ENCODE results near the gene CDC14B. TPM values are rescaled to one million over a fixed set of nuclear protein-coding genes. Genes with fewer than 3 reads are reported as not detected.
"Not testable (repeated sequence)": the region's sequence is repeated elsewhere in the genome, so short reads cannot be mapped to it uniquely, and the experiment has no call there.

The CDC14B gene
- total RNA-seq, 2 experiments from 2014 or later, result 0.62 to 0.89 TPM

DNA sequence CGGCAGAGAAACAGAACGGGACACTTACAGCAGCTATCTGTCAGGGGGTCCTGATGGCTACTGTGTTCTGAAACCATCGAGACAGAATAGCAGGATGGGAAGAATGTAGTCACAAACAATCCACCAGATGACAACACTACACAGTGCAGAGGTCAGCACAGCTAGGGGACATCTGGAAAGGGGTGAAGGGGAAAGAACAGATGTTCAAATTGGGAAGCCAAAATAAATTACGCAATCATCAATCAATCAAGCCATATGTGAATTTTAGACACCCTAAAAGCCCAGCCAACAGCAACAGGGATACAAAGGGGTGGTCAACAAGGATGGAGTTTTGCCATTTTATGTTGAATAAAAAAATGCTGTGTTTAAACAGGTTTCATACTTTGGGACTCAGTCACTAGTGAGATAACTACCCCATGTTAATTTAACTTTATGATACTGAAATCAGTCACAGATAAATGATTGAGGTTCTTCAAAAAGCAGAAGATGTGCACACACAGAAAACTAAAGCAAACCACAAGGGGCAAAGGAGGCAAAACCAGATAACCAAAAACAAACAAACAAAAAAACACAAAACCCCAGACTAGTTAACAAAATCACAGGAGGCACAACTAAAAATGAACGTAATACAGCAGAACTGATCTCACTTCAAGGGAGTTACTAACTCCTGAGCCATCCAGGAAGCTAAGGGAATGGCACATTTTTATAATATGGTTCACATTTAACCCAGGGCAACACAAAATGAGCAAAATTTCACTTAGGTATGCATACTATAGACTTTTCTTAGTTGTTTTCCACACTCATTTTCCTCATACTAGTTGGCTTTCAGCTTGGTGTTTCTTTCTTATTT, 103.8 kb downstream of the CDC14B start:
- no peak for DNase-seq
- H3K27me3 Mint-ChIP-seq (ENCODE audit: low read depth), result no peaks in the 10 kb centered on the region
- no peaks in the 10 kb centered on the region for H3K4me1 Mint-ChIP-seq (ENCODE audit: low read depth)
- H3K36me3 Mint-ChIP-seq (ENCODE audit: low read depth), result no peaks in the 10 kb centered on the region
- no peaks in the 10 kb centered on the region for H3K9me3 Mint-ChIP-seq
- CTCF ChIA-PET, result no interaction called here
- H3K27ac Mint-ChIP-seq, result peak overlapping the region; percentile 18
- no peak overlapping the region for H3K4me3 Mint-ChIP-seq
- intact Hi-C loops (cut with micrococcal nuclease), result no loop called here

DNA sequence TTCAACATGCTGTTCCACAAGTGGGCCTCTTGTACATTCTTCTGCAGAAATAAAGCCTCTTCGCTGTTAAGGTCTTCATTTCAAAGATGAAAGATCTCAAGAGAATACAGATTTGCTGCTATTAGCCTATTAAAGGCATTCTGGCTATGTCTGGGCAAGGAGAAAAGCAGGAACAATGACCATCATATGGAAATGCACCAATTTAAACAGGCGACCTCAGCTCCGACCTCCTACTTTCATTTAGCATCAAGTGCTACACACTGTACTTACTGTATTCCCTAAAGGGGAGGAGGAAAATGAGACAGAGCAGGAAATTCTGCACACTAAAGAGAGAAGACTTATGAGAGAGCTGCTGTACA, 104.9 kb downstream of the CDC14B start:
- Mint-ChIP-seq H3K9me3 (no peaks in the 10 kb centered on the region), H3K4me1 (ENCODE audit: low read depth) (peaks cover 4% of the 10 kb centered on the region), H3K4me3 (no peak overlapping the region), H3K27me3 (ENCODE audit: low read depth) (no peaks in the 10 kb centered on the region), H3K27ac (no peak overlapping the region), H3K36me3 (ENCODE audit: low read depth) (no peaks in the 10 kb centered on the region)
- no peak for DNase-seq
- CTCF ChIA-PET, result no interaction called here
- intact Hi-C loops (cut with micrococcal nuclease), result no loop called here

DNA sequence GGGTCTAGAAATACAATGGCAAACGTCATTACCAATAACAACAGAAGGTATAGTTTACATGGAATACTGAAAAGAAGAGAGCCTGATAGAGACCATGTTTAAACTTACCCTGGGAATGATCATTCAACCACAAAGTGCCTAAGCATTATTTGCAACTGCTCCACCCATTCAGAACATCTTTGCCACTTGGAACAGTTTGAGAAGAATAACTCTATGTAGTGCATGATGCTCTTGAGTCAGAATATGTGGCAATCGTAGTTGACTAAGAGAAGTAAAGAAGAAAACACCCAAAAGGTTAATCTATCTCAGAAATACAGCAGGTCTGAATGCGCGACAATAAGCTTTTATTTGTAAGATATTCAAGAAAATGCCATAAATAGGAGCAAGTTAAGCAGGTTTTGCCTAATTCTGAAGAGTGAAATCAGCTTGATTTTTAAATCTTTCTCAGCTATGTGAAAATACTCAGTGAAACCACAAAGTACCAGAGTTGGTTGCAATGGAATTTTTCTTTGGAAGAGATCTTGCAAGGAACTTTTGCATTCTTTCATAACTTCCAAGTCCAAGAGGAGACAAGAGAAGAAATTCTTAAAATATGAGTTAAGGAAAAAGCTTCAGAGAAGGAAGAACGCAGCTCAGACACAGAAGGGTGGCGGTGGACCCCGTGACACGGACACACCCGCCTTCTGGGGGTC, 105.4 kb downstream of the CDC14B start:
- Mint-ChIP-seq H3K4me1 (ENCODE audit: low read depth) (peaks cover 4% of the 10 kb centered on the region), H3K4me3 (no peak overlapping the region), H3K36me3 (ENCODE audit: low read depth) (no peaks in the 10 kb centered on the region), H3K9me3 (no peaks in the 10 kb centered on the region), H3K27ac (no peak overlapping the region), H3K27me3 (ENCODE audit: low read depth) (no peaks in the 10 kb centered on the region)
- CTCF ChIA-PET, result no interaction called here
- no peak for DNase-seq
- intact Hi-C loops (cut with micrococcal nuclease), result no loop called here

DNA sequence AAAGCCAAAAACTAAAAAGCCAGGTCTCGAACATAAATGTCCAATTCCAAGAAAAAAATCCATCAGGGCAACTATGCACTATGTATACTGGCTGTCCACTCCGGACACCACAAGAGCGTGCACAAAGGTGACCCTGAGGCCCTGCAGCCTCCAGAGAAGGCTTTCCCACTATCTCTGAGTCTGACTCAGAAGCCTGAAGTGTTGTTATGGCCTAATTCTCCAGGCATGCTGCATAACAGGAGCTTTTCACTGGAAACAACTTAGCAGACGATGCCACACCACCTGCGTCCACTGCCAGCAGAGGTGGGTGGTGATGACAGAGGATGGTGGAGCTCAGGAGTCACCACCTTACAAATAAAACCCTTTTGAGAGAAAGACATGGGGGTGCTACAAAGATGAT, 106.0 kb downstream of the CDC14B start:
- intact Hi-C loops (cut with micrococcal nuclease), result no loop called here
- DNase-seq, result no peak
- Mint-ChIP-seq H3K4me3 (no peak overlapping the region), H3K4me1 (ENCODE audit: low read depth) (peaks cover 4% of the 10 kb centered on the region), H3K36me3 (ENCODE audit: low read depth) (no peaks in the 10 kb centered on the region), H3K27me3 (ENCODE audit: low read depth) (no peaks in the 10 kb centered on the region), H3K9me3 (no peaks in the 10 kb centered on the region), H3K27ac (no peak overlapping the region)
- CTCF ChIA-PET, result no interaction called here

DNA sequence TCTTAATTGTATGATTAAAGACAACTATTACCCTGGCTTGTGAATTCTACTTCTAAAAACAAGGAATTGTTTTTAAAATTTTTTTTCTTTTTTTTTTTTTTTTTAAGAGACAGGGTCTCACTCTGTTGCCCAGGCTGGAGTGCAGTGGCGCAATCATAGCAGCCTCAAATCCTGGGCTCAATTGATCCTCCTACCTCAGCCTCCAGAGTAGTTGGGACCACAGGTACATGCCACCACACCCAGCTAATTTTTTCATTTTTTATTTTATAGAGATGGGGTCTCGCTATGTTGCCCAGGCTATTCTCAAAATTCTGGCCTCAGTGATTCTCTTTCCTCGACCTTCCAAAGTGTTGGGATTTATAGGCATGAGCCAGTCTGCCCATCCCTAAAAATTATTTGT, 107.4 kb downstream of the CDC14B start:
- CTCF ChIA-PET, result no interaction called here
- Mint-ChIP-seq H3K27me3 (ENCODE audit: low read depth) (no peaks in the 10 kb centered on the region), H3K4me3 (no peak overlapping the region), H3K27ac (no peak overlapping the region), H3K4me1 (ENCODE audit: low read depth) (peaks cover 4% of the 10 kb centered on the region), H3K36me3 (ENCODE audit: low read depth) (peaks cover 3% of the 10 kb centered on the region), H3K9me3 (no peaks in the 10 kb centered on the region)
- intact Hi-C loops (cut with micrococcal nuclease), result no loop called here
- DNase-seq, result no peak

DNA sequence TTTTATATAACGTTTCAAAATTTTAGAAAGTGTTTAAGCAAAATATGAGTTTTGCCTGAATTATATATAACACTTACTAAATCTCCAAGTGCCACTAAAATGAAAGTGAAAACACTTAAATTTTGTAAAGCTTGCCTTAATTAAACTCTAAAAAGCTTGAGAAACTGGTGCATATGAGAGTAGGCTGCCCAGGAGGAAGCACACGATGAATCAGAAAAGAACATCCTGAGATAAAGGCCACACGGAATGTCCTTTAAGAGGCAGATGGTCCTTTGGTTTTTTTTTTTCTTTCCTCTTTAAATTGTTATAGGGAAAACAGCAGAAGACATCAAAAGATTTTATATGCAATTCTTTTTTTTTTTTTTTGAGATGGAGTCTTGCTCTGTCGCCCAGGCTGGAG, 109.4 kb downstream of the CDC14B start:
- Mint-ChIP-seq H3K27ac (no peak overlapping the region), H3K27me3 (ENCODE audit: low read depth) (no peaks in the 10 kb centered on the region), H3K9me3 (no peaks in the 10 kb centered on the region), H3K4me1 (ENCODE audit: low read depth) (peaks cover 4% of the 10 kb centered on the region), H3K4me3 (no peak overlapping the region), H3K36me3 (ENCODE audit: low read depth) (peaks cover 3% of the 10 kb centered on the region)
- DNase-seq, result no peak
- CTCF ChIA-PET, result interaction anchor here (0.7 to 0.8 kb wide), 2 partner anchors 68 to 166 kb away, joined by 3 to 5 read pairs; no protein-coding TSS in a partner anchor
- intact Hi-C loops (cut with micrococcal nuclease), result no loop called here

DNA sequence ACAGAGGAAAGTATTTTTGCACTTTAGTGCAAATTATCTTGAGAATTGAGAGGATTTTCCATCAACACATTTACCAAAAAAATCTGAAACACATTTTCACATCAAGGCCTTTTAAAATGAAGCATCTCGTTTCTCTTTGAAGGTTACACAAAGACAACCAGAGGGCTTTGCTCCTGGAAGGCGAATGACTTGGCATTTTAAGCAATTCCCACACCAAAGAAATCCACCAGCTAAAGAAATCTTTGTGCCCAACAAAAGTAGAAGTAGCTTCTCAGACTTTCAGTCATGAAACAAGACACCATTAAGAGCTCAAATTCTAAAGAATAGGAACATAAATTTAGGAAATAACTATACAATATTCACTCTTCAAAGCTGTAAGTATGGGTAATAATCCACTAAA, 109.8 kb downstream of the CDC14B start:
- H3K27ac Mint-ChIP-seq, result no peak overlapping the region
- no peaks in the 10 kb centered on the region for H3K27me3 Mint-ChIP-seq (ENCODE audit: low read depth)
- H3K9me3 Mint-ChIP-seq, result no peaks in the 10 kb centered on the region
- intact Hi-C loops (cut with micrococcal nuclease), result no loop called here
- H3K4me3 Mint-ChIP-seq, result no peak overlapping the region
- H3K36me3 Mint-ChIP-seq (ENCODE audit: low read depth), result peaks cover 3% of the 10 kb centered on the region
- DNase-seq, result no peak
- H3K4me1 Mint-ChIP-seq (ENCODE audit: low read depth), result peaks cover 4% of the 10 kb centered on the region
- CTCF ChIA-PET, result interaction anchor here (0.7 to 0.8 kb wide), 2 partner anchors 68 to 167 kb away, joined by 3 to 5 read pairs; no protein-coding TSS in a partner anchor

DNA sequence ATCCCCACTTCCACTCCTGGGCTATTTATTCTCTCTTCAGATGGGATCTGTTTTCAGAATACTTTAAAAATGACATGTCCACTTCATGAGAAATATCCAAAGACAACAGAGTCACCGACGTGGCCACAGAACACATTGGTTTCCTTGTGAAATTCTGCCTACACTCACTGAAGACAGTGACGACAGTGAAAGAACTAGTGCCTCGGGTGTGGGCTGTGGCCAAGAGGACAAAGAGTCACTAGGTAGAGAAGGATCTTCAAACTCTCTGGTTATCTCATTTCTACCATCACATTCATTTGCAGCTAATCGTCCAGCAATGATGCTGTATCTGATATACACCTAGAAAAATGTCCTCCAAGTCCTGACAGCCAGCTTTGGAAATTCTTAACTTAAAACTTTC, 110.6 kb downstream of the CDC14B start:
- Mint-ChIP-seq H3K4me1 (ENCODE audit: low read depth) (peaks cover 4% of the 10 kb centered on the region), H3K36me3 (ENCODE audit: low read depth) (peaks cover 5% of the 10 kb centered on the region), H3K27me3 (ENCODE audit: low read depth) (no peaks in the 10 kb centered on the region), H3K9me3 (no peaks in the 10 kb centered on the region), H3K27ac (no peak overlapping the region), H3K4me3 (no peak overlapping the region)
- intact Hi-C loops (cut with micrococcal nuclease), result no loop called here
- CTCF ChIA-PET, result interaction anchor here (0.6 kb wide), 1 partner anchor 131 kb away, joined by 4 read pairs; no protein-coding TSS in a partner anchor
- DNase-seq, result no peak

DNA sequence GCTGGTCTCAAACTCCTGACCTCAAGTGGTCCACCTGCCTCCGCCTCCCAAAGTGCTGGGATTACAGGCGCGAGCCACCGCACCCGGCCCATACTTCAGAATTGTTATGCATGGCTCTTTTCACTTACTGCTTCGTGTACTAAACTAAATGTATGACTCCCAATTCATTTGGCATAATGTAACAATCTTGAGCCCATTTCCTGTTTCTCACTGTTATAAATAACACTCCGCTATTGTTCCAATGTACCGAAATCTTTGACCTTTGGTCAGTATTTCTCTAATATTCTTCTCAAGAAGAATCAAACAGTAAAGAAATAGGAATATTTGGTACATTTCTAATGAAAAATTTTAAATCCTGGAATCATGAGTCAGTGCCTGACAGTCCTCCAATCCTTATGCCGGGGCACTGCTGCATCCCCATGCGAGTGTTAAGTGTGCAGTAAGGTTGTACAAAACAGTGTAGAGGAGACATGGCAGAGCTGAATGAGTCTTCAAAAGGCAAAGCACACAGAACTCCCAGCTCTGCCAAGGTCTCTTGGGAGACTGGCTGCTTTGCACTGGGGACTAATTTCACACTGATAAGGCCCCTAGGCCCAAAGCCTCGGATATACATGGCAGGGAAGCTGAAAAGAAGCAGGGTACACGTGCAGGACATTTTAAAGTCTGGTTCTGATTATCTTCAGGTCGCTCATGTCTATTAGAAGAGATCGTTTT, 111.3 kb downstream of the CDC14B start:
- H3K9me3 Mint-ChIP-seq, result no peaks in the 10 kb centered on the region
- peaks cover 5% of the 10 kb centered on the region for H3K36me3 Mint-ChIP-seq (ENCODE audit: low read depth)
- peaks cover 4% of the 10 kb centered on the region for H3K4me1 Mint-ChIP-seq (ENCODE audit: low read depth)
- H3K27me3 Mint-ChIP-seq (ENCODE audit: low read depth), result no peaks in the 10 kb centered on the region
- H3K4me3 Mint-ChIP-seq, result no peak overlapping the region
- no peak for DNase-seq
- intact Hi-C loops (cut with micrococcal nuclease), result no loop called here
- no peak overlapping the region for H3K27ac Mint-ChIP-seq
- CTCF ChIA-PET, result interaction anchor here (0.6 kb wide), 1 partner anchor 131 kb away, joined by 4 read pairs; no protein-coding TSS in a partner anchor

DNA sequence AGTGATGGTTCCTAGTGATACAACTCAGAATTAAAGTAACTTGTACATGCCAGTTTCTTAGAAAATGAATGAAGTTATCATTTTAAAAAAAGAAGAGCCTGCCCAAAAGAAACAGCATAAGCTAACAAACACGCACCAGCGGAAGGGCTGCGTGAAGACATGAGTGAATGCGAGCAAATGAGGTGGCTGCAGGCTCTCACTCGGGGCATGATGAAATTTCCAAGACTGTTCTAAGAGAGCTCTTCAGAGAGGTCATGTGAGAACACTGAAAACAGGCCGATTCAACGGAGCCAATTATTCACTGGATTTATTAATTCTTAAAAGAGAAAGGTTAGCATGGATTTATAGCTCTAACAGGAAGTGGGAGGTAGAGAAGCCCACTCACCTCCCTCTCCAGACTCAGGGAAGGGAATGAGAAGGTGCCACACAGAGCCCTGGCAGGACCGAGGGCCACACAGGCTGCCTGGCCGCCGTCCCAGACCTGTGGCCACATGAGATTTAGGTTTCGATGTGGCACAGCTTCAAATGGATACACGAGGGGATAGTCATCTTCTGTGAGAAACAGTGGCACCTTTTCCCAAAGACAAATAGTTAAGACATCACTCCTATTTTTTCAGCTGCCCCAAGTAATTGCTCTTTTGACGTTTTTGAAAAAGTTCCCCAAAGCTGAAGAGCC, 114.2 kb downstream of the CDC14B start:
- Mint-ChIP-seq H3K36me3 (ENCODE audit: low read depth) (peaks cover 5% of the 10 kb centered on the region), H3K4me3 (no peak overlapping the region), H3K4me1 (ENCODE audit: low read depth) (peaks cover 4% of the 10 kb centered on the region), H3K27me3 (ENCODE audit: low read depth) (no peaks in the 10 kb centered on the region), H3K27ac (no peak overlapping the region), H3K9me3 (no peaks in the 10 kb centered on the region)
- no peak for DNase-seq
- intact Hi-C loops (cut with micrococcal nuclease), result no loop called here
- CTCF ChIA-PET, result no interaction called here

DNA sequence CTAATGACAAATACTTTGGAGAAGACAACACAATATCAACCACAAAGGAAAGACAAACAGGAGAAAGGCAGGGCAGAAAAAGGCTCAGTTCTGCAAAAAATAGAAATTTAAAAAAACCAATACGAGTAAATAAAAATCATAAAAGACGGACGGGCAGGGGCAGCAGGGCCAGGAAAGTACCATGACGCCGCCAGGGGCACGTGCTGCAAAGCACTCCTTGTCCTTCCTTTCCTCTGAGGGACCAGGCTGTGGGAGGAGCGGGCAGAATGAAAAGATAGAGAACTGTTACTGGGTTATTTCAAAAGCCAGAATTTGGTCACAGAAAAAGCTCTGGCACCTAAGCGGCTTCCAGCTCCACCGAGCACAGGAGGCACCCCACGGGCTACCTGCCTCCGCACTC, 115.7 kb downstream of the CDC14B start:
- CTCF ChIA-PET, result no interaction called here
- DNase-seq, result no peak
- H3K27ac Mint-ChIP-seq, result no peak overlapping the region
- peaks cover 5% of the 10 kb centered on the region for H3K36me3 Mint-ChIP-seq (ENCODE audit: low read depth)
- intact Hi-C loops (cut with micrococcal nuclease), result no loop called here
- H3K4me1 Mint-ChIP-seq (ENCODE audit: low read depth), result no peaks in the 10 kb centered on the region
- no peak overlapping the region for H3K4me3 Mint-ChIP-seq
- no peaks in the 10 kb centered on the region for H3K9me3 Mint-ChIP-seq
- no peaks in the 10 kb centered on the region for H3K27me3 Mint-ChIP-seq (ENCODE audit: low read depth)

DNA sequence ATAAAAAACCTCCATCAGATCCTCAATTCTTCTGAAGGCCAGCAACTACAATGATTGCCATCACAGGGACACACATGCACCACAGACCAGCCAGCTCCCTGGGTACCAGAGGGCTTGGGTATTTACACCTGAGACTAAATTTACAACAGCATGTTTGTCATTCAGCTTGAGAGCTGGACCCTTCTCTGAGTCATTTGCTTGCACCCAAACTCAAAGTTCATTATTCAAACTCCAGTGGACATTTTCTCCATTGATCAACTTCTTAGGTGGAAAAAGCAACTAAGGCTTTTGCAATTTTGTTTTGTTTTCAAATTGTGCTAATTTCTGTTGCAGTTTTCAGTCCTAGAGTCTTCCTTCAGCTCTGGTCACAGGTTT, 116.3 kb downstream of the CDC14B start:
- H3K36me3 Mint-ChIP-seq (ENCODE audit: low read depth); H3K27me3 Mint-ChIP-seq (ENCODE audit: low read depth); H3K4me3 Mint-ChIP-seq; H3K4me1 Mint-ChIP-seq (ENCODE audit: low read depth); H3K27ac Mint-ChIP-seq; H3K9me3 Mint-ChIP-seq; intact Hi-C loops (cut with micrococcal nuclease); CTCF ChIA-PET; DNase-seq: not testable (repeated sequence)

Data from activated naive CD4-positive, alpha-beta T cell treated with anti-CD3 and anti-CD28 coated beads for 36 hours (primary cell).